Muscle of back (tissue), 11 donors: ENCODE data around the gene TPSD1. TPM values are rescaled to one million over a fixed set of nuclear protein-coding genes. Genes with fewer than 3 reads are reported as not detected.
A peak's percentile ranks its signal among the peaks of the same experiment; 100 is the strongest.
"Not testable (repeated sequence)": the region's sequence is repeated elsewhere in the genome, so short reads cannot be mapped to it uniquely, and the experiment has no call there.

ENCODE experiments used
- DNase-seq, 3 donors: peaks; one replicate each; pipeline versions ENCODE4 v3.0.0 to v3.0.0-alpha.2; 2013
- polyA plus RNA-seq, 10 donors: library from polyadenylated mRNA; unstranded; fragments of 120-200 nt; gene quantifications; one replicate each; pipeline ENCODE4 v1.2.1, GENCODE V29; 2013; ENCODE audit not compliant: insufficient read length in 10 of 10

The TPSD1 gene
- polyA plus RNA-seq, 10 donors: 0.33 to 1.2 (median 0.91) TPM; not detected in 5

DNA sequence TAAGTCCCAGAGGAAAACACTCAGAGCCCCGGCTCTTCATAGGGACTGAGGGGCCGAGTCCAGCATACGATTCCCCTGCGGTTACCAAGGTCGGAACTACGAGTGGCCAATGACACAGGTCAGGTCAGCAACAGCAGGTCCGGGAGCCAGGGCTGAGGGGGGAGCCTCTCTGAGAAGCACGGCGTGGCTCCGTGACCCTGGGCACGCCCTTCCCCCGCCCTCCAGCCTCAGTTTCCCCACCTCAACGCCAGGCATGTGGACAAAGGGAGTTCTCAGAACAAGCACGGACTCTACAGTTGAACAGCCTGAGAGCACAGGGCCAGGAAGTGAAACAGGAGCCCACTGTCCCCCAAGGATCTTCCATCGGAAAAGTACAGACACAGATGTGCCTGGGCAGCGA is 25.6 kb downstream of the TPSD1 start:
- no peak for DNase-seq

DNA sequence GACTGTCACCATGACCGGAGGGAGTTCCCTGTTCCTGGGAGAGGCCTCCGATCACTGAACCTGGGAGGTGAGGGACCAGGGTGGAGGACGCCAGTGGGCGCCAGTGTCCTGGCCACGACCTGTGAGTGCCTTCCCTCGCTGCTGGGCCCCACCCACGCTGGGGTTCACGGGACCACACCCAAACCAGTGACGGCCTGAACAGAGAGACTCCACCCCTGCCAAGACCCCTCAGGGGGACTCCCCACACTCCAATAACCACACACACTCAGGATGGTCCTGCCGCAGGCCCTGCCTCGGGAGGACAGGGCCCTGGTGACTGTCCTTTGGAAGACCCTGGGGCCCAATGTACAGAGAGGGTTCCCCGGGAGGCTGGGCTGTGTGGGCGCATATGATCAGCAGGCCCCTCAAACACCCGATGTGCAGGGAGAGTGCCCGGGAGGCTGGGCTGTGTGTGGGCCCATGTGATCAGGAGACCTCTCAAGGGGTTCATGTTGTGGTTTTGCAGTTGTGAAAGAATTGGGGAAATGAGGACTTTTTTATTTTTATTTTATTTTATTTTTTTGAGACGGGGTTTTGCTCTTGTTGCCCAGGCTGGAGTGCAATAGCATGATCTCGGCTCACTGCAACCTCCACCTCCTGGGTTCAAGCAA is 26.6 kb downstream of the TPSD1 start:
- no peak for DNase-seq

DNA sequence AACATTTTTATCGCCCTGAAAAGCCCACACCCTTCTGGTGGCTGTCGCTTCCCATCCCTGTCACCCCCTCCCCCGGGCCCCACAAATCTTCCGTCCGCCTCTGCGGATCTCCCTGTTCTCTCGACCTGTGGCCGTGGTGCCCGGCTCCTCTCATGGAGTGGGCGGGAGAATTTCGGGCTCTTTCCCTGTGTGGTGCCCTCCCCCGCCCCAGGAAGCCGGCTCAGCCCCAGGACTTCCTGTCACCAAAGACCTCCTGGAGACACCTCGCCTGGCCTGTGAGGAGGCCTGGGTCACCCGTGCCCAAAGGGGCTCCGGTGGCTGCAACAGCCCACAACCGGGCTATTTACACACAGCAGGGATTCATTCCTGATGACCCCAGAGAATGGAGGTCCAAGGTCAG is 27.4 kb downstream of the TPSD1 start:
- DNase-seq: no peak

- no peak for DNase-seq
Measured at GRCh38 chr16:1283996-1284616, 28.2 kb downstream of the TPSD1 start.

DNA sequence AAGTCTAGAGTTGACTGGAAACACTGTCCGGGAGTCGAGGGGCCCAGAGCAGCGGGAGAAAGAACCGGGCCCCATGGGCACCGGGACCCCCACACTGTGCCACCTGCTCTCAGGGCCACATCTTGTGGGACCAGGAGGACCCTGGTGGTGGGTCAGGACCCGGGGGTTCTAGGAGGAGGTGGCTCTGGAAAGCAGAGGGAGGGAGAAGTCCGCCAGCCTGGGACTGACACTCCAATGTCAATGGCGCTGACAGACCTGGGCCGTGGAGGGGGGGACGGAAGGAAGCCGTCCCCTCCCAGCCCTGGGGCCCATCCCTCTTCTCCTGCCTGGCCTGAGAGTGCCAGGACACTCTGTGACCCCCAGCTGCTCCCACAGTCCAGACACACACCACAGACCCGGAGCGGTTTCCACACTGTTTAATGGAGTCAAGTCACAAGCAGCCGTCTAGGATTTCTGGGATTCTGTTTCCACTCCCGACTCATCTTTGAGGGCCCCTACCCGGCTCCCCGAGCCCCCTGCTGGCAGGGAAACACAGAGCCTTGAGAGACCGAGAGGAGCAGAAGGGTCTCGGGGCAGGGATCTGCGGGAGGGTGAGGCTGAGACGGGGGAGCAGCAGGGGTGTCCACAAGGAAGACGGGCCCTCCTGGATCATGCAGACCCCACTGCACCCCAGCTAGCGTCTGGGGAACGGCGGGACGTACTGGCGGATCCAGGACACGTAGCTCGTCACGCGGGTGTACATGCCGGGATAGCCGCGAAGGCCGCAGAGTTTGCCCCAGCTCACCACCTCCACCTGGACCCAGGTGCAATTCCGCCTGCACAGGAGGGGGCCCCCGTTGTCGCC is 30.0 kb downstream of the TPSD1 start:
- DNase-seq: no peak

- DNase-seq: no peak
Measured at GRCh38 chr16:1286513-1287094, 30.7 kb downstream of the TPSD1 start.

GRCh38 chr16:1287982-1288670 is 32.3 kb downstream of the TPSD1 start:
- DNase-seq: peak in 1 of 3 donors; percentile 62

- DNase-seq: no peak
Measured at GRCh38 chr16:1288813-1289476, 33.1 kb downstream of the TPSD1 start.

- DNase-seq: no peak
Measured at GRCh38 chr16:1289477-1289866, 33.6 kb downstream of the TPSD1 start.

GRCh38 chr16:1290063-1290501 is 34.2 kb downstream of the TPSD1 start:
- DNase-seq: no peak

GRCh38 chr16:1290860-1291575 is 35.1 kb downstream of the TPSD1 start:
- DNase-seq: no peak

GRCh38 chr16:1291576-1291974 is 35.7 kb downstream of the TPSD1 start:
- no peak for DNase-seq

DNA sequence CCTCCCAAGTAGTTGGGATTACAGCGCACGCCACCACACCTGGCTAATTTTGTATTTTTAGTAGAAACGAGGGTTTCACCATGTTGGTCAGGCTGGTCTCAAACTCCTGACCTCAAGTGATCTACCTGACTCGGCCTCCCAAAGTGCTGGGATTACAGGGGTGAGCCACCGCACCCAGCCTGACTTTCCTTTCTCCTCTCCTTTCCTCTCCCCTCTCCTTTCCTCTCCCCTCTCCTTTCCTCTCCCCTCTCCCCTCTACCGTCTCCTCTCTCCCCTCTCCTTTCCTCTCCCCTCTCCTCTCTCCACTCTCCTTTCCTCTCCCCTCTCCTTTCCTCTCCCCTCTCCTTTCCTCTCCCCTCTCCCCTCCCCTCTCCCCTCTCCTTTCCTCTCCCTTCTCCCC is 36.3 kb downstream of the TPSD1 start:
- DNase-seq: not testable (repeated sequence)

- not testable (repeated sequence) for DNase-seq
Measured at GRCh38 chr16:1292808-1293207, 36.9 kb downstream of the TPSD1 start.

DNA sequence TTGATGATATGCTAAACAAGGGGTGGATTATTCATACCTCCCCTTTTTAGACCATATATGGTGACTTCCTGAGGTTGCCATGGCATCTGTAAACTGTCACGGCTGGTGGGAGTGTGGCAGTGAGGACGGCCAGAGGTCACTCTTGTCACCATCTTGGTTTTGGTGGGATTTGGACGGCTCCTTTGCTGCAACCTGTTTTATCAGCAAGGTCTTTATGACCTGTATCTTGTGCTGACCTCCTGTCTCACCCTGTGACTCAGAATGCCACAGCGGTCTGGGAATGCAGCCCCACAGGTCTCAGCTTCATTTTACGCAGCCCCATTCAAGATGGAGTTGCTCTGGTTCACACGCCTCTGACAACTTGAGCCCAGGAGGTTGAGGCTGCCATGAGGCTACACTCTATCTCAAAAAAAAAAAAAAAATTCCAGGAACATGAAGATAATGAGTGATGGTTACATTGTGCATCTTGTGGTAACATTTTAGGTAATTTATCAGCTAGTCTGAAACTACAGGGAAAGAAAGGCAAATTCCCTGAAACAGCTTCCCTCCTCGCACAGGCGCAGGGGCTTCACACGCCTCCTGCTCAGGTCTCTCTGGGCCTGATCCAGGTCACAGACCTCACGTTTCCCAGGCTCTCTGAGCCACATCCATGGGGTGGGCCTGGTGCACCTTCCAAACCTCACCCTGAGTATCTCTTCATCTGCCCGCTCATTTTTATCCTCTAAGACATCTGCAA is 38.2 kb downstream of the TPSD1 start:
- DNase-seq: no peak

DNA sequence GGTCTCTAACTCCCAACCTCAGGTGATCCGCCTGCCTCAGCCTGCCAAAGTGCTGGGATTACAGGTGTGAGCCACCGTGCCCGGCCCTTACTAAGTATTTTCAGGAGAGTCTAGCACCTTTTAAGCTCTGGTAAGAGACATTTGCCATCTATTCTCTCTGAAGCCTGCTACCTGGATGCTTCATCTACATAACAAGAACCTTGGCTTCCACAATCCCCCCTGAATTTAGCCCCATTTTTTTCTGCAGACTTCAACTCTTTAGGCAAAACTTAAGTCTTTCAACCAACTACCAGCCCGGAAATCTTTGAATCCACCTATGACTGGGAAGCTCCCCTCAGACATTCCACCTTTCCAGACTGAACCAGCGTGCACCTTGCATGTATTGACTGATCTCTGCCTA is 39.6 kb downstream of the TPSD1 start:
- no peak for DNase-seq

- not testable (repeated sequence) for DNase-seq
Measured at GRCh38 chr16:1296688-1297017, 40.8 kb downstream of the TPSD1 start.

DNA sequence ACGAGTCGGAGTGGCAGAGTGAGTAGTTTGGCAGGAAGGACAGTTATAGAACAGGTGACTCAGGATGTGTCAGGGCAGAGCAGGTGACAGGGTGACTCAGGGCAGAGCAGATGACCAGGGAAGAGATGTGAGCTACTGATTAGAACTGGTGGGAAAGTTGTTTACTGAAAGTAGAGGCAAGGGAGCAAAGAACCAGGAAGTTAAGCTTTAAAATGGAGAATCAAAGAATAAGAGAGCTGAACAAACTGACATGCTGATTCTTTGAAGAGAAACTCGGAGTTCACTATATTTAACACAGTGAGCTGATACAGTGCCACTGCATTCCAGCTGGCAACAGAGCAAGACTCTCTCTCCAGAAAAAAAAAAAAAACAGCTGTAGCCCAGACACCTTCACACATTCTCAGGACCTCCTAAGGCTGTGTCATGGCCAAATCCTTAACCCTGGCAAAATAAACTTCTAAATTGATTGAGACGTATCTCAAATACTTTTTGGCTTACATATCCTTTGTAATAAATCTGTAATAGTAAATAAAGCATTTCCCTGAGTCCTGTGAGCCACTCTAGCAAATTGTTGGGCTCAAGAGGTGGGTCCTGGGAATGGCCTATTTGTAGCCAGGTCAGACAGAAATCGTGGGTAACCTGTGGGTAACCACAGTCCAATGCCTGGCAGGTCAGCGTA is 41.3 kb downstream of the TPSD1 start:
- no peak for DNase-seq

- no peak for DNase-seq
Measured at GRCh38 chr16:1298406-1298805, 42.5 kb downstream of the TPSD1 start.
